K562 (cell line): ENCODE results near the gene OR10A3. TPM values are rescaled to one million over a fixed set of nuclear protein-coding genes. Genes with fewer than 3 reads are reported as not detected.
A peak's percentile ranks its signal among the peaks of the same experiment; 100 is the strongest.

ENCODE experiments used
- ARHGAP35 ChIP-seq: fragments of 450-650 bp; IDR thresholded peaks from 2 replicates; pipeline ENCODE4 v1.6.1; 2018; ENCODE audit not compliant: partially characterized antibody
- CHD4 ChIP-seq: fragments of 200-600 bp; sonication (generic); IDR thresholded peaks from 3 replicates; pipeline ENCODE4 v1.6.1; 2012; ENCODE audit warnings: low read depth, mild to moderate bottlenecking, mixed read lengths, low read length, inconsistent platforms; ENCODE audit not compliant: insufficient read depth, insufficient replicate concordance, poor library complexity, severe bottlenecking
- CXXC5 ChIP-seq: fragments of 250-450 bp; sonication (Bioruptor Pico); IDR thresholded peaks from 2 replicates; pipeline ENCODE4 v1.8.0; 2022; ENCODE audit warnings: inconsistent platforms, mild to moderate bottlenecking, moderate library complexity
- GATA2 ChIP-seq: sonication (generic); formaldehyde crosslinking; IDR thresholded peaks from 2 replicates; pipeline ENCODE4 v1.4.0; 2020; ENCODE audit warnings: mild to moderate bottlenecking, missing genetic modification reagents
- JUND ChIP-seq, 2 experiments: IDR thresholded peaks; 2 replicates in 1 of 2; 3 replicates in 1 of 2; pipeline ENCODE4 v1.6.1; 2011; ENCODE audit warnings: borderline replicate concordance in 2 of 2, low read depth in 2 of 2, low read length in 2 of 2, improper control_type of control experiment in 1 of 2, missing biosample characterization in 1 of 2, missing genetic modification characterization in 1 of 2, missing genetic modification reagents in 1 of 2
- KLF1 ChIP-seq: fragments of 450-650 bp; IDR thresholded peaks from 2 replicates; pipeline ENCODE4 v1.6.1; 2016; ENCODE audit warnings: missing genetic modification characterization, missing compliant biosample characterization
- MIER1 ChIP-seq: fragments of 450-650 bp; IDR thresholded peaks from 2 replicates; pipeline ENCODE4 v1.6.1; 2016; ENCODE audit warnings: antibody characterized with exemption, mild to moderate bottlenecking, low read depth
- PHB2 ChIP-seq: fragments of 450-650 bp; IDR thresholded peaks from 2 replicates; pipeline ENCODE4 v1.6.1; 2017; ENCODE audit warnings: low read depth
- POLR3A ChIP-seq: IDR thresholded peaks from 2 replicates; pipeline ENCODE4 v1.6.1; 2011; ENCODE audit warnings: borderline replicate concordance, mild to moderate bottlenecking, moderate library complexity; ENCODE audit not compliant: insufficient read length, insufficient read depth; ENCODE audit errors: extremely low read depth
- POLR3G ChIP-seq: IDR thresholded peaks from 2 replicates; pipeline ENCODE4 v1.6.1; 2011; ENCODE audit not compliant: insufficient read length, insufficient replicate concordance; ENCODE audit errors: extremely low read depth
- RCOR1 ChIP-seq, 2 experiments: IDR thresholded peaks; 2 replicates each; pipeline ENCODE4 v1.6.1; 2012; ENCODE audit warnings: low read depth in 2 of 2, low read length in 2 of 2, borderline replicate concordance in 1 of 2, improper control_type of control experiment in 1 of 2
- RFX1 ChIP-seq: fragments of 450-650 bp; IDR thresholded peaks from 2 replicates; pipeline ENCODE4 v1.6.1; 2016; ENCODE audit warnings: mild to moderate bottlenecking, moderate library complexity
- SRF ChIP-seq, 2 experiments: fragments of 250-450, 450-650 bp in 1 of 2; sonication (Bioruptor Pico) in 1 of 2; sonication (generic) in 1 of 2; formaldehyde crosslinking; IDR thresholded peaks; 2 replicates each; pipeline versions ENCODE4 v1.5.0 to v1.5.1; 2020 to 2022; ENCODE audit warnings: mild to moderate bottlenecking in 1 of 2, missing genetic modification reagents in 1 of 2
- TAF15 ChIP-seq: fragments of 200-400 bp; formaldehyde crosslinking; IDR thresholded peaks from 2 replicates; pipeline ENCODE4 v1.6.1; 2017; ENCODE audit warnings: mild to moderate bottlenecking, low read depth, low read length, moderate library complexity
- TAL1 ChIP-seq: fragments of 450-650 bp; IDR thresholded peaks from 2 replicates; pipeline ENCODE4 v1.6.1; 2016; ENCODE audit warnings: mild to moderate bottlenecking
- TCF7 ChIP-seq: sonication (generic); IDR thresholded peaks from 2 replicates; pipeline ENCODE4 v1.6.1; 2016; ENCODE audit warnings: antibody characterized with exemption, borderline replicate concordance
- TEAD2 ChIP-seq: fragments of 450-650 bp; IDR thresholded peaks from 2 replicates; pipeline ENCODE4 v1.6.1; 2016; ENCODE audit warnings: missing genetic modification characterization, control low read depth, missing compliant biosample characterization
- YBX1 ChIP-seq: fragments of 450-650 bp; IDR thresholded peaks from 2 replicates; pipeline ENCODE4 v1.7.1; 2016; ENCODE audit warnings: mild to moderate bottlenecking
- ZNF347 ChIP-seq: fragments of 450-650 bp; formaldehyde crosslinking; IDR thresholded peaks from 2 replicates; pipeline ENCODE4 v1.4.0; 2020; ENCODE audit warnings: low read depth, mild to moderate bottlenecking, moderate library complexity
- ZSCAN32 ChIP-seq: fragments of 450-650 bp; formaldehyde crosslinking; IDR thresholded peaks from 2 replicates; pipeline ENCODE4 v1.4.0; 2020; ENCODE audit warnings: mild to moderate bottlenecking, moderate library complexity
- polyA plus RNA-seq, 8 experiments: library from polyadenylated mRNA; depleted of rRNA in 4 of 8; stranded (reverse) in 5 of 8; unstranded in 3 of 8; fragments of >200 nt; fragmentation: Nextera tagmentation in 2 of 8; fragmentation: Illumina TruSeq in 1 of 8; extraction: Ambion mirVana in 2 of 8; extraction: Trizol in 1 of 8; gene quantifications; 2 replicates each; pipeline versions ENCODE4 v1.2.1 to v1.2.3, GENCODE V29; 2011 to 2014; ENCODE audit warnings: inconsistent platforms in 1 of 8, missing spikeins in 1 of 8
- total RNA-seq, 7 experiments: library from RNA; depleted of rRNA in 6 of 7; stranded (reverse); fragments of >200 nt in 6 of 7; fragmentation: Illumina TruSeq in 2 of 7; extraction: Trizol in 2 of 7; gene quantifications; 2 replicates each; pipeline versions ENCODE4 v1.2.1 to v1.2.3, GENCODE V29; 2011 to 2021; ENCODE audit warnings: low replicate concordance in 1 of 7
- TF ChIP-seq, protein P1 (sequence below): fragments of 450-650 bp; IDR thresholded peaks from 2 replicates; pipeline ENCODE4 v1.6.1; 2018; ENCODE audit not compliant: partially characterized antibody
- TF ChIP-seq, protein P2 (sequence below): fragments of 450-650 bp; IDR thresholded peaks from 2 replicates; pipeline ENCODE4 v1.6.1; 2014; ENCODE audit warnings: low read depth, mild to moderate bottlenecking, moderate library complexity, borderline replicate concordance

The OR10A3 gene
- total and polyA plus RNA-seq, 9 of the 15 experiments (the other 6 are each of a cell fraction or from before 2014, with no cell fraction given), result not detected

- peak; percentile 92 for TF ChIP-seq ZSCAN32
- TF ChIP-seq TAL1, result peak; percentile 58
- no peak for TF ChIP-seq SRF (CRISPR knock-in tag; IDR thresholded peaks at IDR 0.05)
- no peak for TF ChIP-seq POLR3G
- TF ChIP-seq RFX1, result no peak
- no peak for TF ChIP-seq ZNF347 (CRISPR knock-in tag)
- TF ChIP-seq ARHGAP35, result no peak
- no peak for TF ChIP-seq TAF15
- TF ChIP-seq GATA2, result no peak
- TF ChIP-seq, protein P1, sequence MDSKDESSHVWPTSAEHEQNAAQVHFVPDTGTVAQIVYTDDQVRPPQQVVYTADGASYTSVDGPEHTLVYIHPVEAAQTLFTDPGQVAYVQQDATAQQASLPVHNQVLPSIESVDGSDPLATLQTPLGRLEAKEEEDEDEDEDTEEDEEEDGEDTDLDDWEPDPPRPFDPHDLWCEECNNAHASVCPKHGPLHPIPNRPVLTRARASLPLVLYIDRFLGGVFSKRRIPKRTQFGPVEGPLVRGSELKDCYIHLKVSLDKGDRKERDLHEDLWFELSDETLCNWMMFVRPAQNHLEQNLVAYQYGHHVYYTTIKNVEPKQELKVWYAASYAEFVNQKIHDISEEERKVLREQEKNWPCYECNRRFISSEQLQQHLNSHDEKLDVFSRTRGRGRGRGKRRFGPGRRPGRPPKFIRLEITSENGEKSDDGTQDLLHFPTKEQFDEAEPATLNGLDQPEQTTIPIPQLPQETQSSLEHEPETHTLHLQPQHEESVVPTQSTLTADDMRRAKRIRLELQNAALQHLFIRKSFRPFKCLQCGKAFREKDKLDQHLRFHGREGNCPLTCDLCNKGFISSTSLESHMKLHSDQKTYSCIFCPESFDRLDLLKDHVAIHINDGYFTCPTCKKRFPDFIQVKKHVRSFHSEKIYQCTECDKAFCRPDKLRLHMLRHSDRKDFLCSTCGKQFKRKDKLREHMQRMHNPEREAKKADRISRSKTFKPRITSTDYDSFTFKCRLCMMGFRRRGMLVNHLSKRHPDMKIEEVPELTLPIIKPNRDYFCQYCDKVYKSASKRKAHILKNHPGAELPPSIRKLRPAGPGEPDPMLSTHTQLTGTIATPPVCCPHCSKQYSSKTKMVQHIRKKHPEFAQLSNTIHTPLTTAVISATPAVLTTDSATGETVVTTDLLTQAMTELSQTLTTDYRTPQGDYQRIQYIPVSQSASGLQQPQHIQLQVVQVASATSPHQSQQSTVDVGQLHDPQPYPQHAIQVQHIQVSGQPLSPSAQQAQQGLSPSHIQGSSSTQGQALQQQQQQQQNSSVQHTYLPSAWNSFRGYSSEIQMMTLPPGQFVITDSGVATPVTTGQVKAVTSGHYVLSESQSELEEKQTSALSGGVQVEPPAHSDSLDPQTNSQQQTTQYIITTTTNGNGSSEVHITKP, result no peak
- peak; percentile 65; the same call in 1 of the 2 replicates for TF ChIP-seq JUND (IDR thresholded peaks at IDR 0.05; ENCODE audit: borderline replicate concordance, low read depth, low read length)
- peak; percentile 54; the same call in 2 of the 3 replicates for TF ChIP-seq JUND (tag; IDR thresholded peaks at IDR 0.05; ENCODE audit: borderline replicate concordance, low read depth, low read length)
- no peak for TF ChIP-seq CHD4
- TF ChIP-seq TCF7, result no peak
- peak; percentile 55 for TF ChIP-seq CXXC5 (CRISPR knock-in tag)
- no peak for TF ChIP-seq KLF1
- TF ChIP-seq, protein P2, sequence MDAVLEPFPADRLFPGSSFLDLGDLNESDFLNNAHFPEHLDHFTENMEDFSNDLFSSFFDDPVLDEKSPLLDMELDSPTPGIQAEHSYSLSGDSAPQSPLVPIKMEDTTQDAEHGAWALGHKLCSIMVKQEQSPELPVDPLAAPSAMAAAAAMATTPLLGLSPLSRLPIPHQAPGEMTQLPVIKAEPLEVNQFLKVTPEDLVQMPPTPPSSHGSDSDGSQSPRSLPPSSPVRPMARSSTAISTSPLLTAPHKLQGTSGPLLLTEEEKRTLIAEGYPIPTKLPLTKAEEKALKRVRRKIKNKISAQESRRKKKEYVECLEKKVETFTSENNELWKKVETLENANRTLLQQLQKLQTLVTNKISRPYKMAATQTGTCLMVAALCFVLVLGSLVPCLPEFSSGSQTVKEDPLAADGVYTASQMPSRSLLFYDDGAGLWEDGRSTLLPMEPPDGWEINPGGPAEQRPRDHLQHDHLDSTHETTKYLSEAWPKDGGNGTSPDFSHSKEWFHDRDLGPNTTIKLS, result no peak
- TF ChIP-seq MIER1, result no peak
- TF ChIP-seq POLR3A, result no peak
- no peak for TF ChIP-seq YBX1
- peak in 1 of 2 experiments; percentile 37; a peak in 1 of 4 replicates for TF ChIP-seq RCOR1 (IDR thresholded peaks at IDR 0.05; ENCODE audit: borderline replicate concordance in 1 of 2, low read depth in 2 of 2, low read length in 2 of 2)
- TF ChIP-seq PHB2, result no peak
- no peak for TF ChIP-seq TEAD2 (tag)
Observed at GRCh38 chr11:7977232-7977917, 35.9 kb upstream of the OR10A3 start (continued).
